Smooth muscle cell (in vitro differentiated cells): ENCODE results near the gene SERPIND1. TPM values are rescaled to one million over a fixed set of nuclear protein-coding genes. Genes with fewer than 3 reads are reported as not detected.

ENCODE experiments used
- DNase-seq: peaks from one replicate; lab custom pipeline; 2025; ENCODE audit not compliant: unreplicated experiment; lab: John Stamatoyannopoulos, UW
- H2AFZ ChIP-seq: fragments of 200-600 bp; sonication (generic); 2 replicates; pipeline ENCODE4 v1.6.0; 2016; ENCODE audit warnings: antibody characterized with exemption, low read depth, mild to moderate bottlenecking
- H3F3A ChIP-seq: fragments of 200-600 bp; sonication (generic); 2 replicates; pipeline ENCODE4 v1.6.0; 2017; ENCODE audit warnings: antibody characterized with exemption, low read depth
- H3K27ac ChIP-seq: fragments of 200-600 bp; sonication (generic); 2 replicates; pipeline ENCODE4 v1.5.1; 2016; ENCODE audit warnings: low read depth, mild to moderate bottlenecking
- H3K27me3 ChIP-seq: fragments of 200-600 bp; sonication (generic); 2 replicates; pipeline ENCODE4 v1.6.1; 2016; ENCODE audit warnings: low read depth, mild to moderate bottlenecking
- H3K36me3 ChIP-seq: fragments of 200-600 bp; sonication (generic); 2 replicates; pipeline ENCODE4 v1.5.1; 2016; ENCODE audit warnings: low read depth
- H3K4me1 ChIP-seq: fragments of 200-600 bp; sonication (generic); 2 replicates; pipeline ENCODE4 v1.5.1; 2016; ENCODE audit warnings: low read depth
- H3K4me2 ChIP-seq: fragments of 200-600 bp; sonication (generic); 2 replicates; pipeline ENCODE4 v1.6.0; 2016; ENCODE audit warnings: mild to moderate bottlenecking
- H3K4me3 ChIP-seq: fragments of 200-600 bp; sonication (generic); 2 replicates; pipeline ENCODE4 v1.5.1; 2016; ENCODE audit warnings: mild to moderate bottlenecking
- H3K79me2 ChIP-seq: fragments of 200-600 bp; sonication (generic); 2 replicates; pipeline ENCODE4 v1.6.0; 2016; ENCODE audit warnings: low read depth, mild to moderate bottlenecking
- H3K9ac ChIP-seq: fragments of 200-600 bp; sonication (generic); 2 replicates; pipeline ENCODE4 v1.6.0; 2016; ENCODE audit warnings: low read depth
- H3K9me3 ChIP-seq: fragments of 200-600 bp; sonication (generic); replicated peaks from 2 replicates; pipeline ENCODE4 v1.5.1; 2016; ENCODE audit warnings: low read depth
- H4K20me1 ChIP-seq: fragments of 200-600 bp; sonication (generic); 2 replicates; pipeline ENCODE4 v1.6.0; 2016; ENCODE audit warnings: low read depth
- WGBS: methylation state at CpG from one replicate; pipeline ENCODE4 v1.1.7; 2016; ENCODE audit warnings: low lambda C conversion rate; 5-methylcytosine and 5-hydroxymethylcytosine counted together
- polyA plus RNA-seq: library from polyadenylated mRNA; unstranded; fragments of >200 nt; fragmentation: Nextera tagmentation; extraction: Ambion mirVana; gene quantifications from 2 replicates; pipeline ENCODE4 v1.2.1, GENCODE V29; 2016
- total RNA-seq: library from RNA; depleted of rRNA; stranded (reverse); fragments of >200 nt; gene quantifications from 2 replicates; pipeline ENCODE4 v1.2.3, GENCODE V29; 2014
- TF ChIP-seq, protein P1 (sequence below): fragments of 200-600 bp; sonication (generic); IDR thresholded peaks from 2 replicates; pipeline ENCODE4 v1.5.1; 2017; ENCODE audit warnings: borderline replicate concordance, mild to moderate bottlenecking, antibody characterized with exemption; ENCODE audit not compliant: insufficient read depth, poor library complexity, severe bottlenecking

The SERPIND1 gene
- total and polyA plus RNA-seq, 2 experiments from 2014 or later = 0.10 TPM; not detected in 1

DNA sequence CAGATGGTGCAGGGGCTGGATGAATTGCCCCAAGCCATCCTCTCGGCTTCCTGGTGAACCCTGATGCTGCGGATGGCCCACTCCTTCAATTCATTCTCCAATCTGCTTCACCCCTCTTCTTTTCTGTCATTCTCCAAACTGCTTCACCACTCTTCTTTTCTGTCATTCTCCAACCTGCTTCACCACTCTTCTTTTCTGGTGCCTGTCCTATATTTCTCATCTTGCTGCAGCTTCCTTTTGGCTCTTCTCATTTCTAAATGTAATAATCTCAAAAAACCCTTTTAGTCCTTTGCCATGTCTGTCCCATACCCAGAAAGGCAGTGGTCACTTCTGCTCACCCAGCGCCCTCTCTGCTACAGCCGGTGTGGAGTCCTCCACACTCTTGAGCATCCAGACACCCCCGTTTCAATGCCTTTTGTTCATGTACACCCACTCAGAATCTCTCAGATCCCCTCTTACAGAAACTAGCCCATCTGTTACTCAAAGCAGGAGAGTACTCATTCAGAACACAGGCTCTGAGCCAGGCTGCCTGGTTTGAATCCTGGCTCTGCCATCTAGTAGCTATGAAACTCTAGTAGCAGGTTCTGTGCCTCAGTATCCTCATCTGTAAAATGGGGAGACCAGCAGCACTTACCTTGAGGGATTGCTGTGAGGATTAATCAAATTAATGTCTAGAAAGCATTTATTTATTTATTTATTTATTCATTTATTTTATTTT, 14.9 kb downstream of the SERPIND1 start:
- H4K20me1 ChIP-seq = no peaks in the 10 kb centered on the region
- no peak for DNase-seq
- H3K27me3 ChIP-seq = no peaks in the 10 kb centered on the region
- H3K4me3 ChIP-seq = no peak overlapping the region
- H3K79me2 ChIP-seq = no peaks in the 10 kb centered on the region
- H3K9ac ChIP-seq = no peak overlapping the region
- 98% methylated on average over 5 of the region's 5 CpGs for WGBS
- no peaks in the 10 kb centered on the region for H3F3A ChIP-seq
- no peaks in the 10 kb centered on the region for H3K4me1 ChIP-seq
- H3K4me2 ChIP-seq = no peak overlapping the region
- H2AFZ ChIP-seq = no peak overlapping the region
- TF ChIP-seq, protein P1, sequence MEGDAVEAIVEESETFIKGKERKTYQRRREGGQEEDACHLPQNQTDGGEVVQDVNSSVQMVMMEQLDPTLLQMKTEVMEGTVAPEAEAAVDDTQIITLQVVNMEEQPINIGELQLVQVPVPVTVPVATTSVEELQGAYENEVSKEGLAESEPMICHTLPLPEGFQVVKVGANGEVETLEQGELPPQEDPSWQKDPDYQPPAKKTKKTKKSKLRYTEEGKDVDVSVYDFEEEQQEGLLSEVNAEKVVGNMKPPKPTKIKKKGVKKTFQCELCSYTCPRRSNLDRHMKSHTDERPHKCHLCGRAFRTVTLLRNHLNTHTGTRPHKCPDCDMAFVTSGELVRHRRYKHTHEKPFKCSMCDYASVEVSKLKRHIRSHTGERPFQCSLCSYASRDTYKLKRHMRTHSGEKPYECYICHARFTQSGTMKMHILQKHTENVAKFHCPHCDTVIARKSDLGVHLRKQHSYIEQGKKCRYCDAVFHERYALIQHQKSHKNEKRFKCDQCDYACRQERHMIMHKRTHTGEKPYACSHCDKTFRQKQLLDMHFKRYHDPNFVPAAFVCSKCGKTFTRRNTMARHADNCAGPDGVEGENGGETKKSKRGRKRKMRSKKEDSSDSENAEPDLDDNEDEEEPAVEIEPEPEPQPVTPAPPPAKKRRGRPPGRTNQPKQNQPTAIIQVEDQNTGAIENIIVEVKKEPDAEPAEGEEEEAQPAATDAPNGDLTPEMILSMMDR = no peak
- H3K27ac ChIP-seq = no peak overlapping the region
- no peaks in the 10 kb centered on the region for H3K36me3 ChIP-seq
- H3K9me3 ChIP-seq = no peaks in the 10 kb centered on the region

DNA sequence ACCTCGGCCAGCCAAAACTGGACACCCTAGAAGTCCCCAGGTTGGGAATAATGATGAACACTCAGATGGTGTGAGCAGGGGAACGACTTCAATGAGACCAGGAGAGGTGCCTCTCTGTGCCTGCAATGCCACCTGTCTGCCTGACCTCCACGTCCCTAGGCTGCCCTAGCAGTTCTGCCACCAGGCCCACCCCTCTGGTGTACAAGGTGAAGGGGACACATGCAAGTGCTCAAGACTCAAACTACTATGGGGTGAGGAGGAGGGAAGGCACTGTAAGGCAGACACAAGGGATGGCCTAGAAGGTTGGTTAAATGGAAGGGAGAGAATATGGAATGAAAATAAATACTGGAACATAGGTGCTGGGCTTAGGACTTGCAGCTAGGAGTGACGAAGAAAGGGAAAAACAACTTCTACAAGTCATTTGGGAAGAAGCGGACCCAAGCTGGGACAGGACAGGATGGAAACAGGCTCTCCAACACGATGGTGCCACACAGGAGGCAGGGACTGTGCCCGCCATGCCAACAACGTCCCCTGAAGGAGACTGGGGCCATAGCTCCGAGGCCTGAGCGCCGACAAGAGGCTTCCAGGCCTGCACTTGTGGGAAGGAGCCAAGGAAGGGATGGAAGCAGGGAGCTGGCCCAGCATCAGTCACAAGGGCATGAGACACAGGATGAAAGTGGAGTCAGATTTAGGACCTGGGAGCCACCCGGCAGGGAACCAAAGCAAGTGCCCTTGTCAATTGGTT, 18.5 kb downstream of the SERPIND1 start:
- no peaks in the 10 kb centered on the region for H3K79me2 ChIP-seq
- H3K36me3 ChIP-seq = no peaks in the 10 kb centered on the region
- H3F3A ChIP-seq = no peaks in the 10 kb centered on the region
- no peak overlapping the region for H3K4me3 ChIP-seq
- no peaks in the 10 kb centered on the region for H3K27me3 ChIP-seq
- DNase-seq = no peak
- no peak overlapping the region for H2AFZ ChIP-seq
- 99% methylated on average over 12 of the region's 12 CpGs for WGBS
- no peaks in the 10 kb centered on the region for H3K9me3 ChIP-seq
- H3K4me2 ChIP-seq = no peak overlapping the region
- no peaks in the 10 kb centered on the region for H4K20me1 ChIP-seq
- H3K27ac ChIP-seq = no peak overlapping the region
- TF ChIP-seq, protein P1 = no peak
- no peak overlapping the region for H3K9ac ChIP-seq
- H3K4me1 ChIP-seq = no peaks in the 10 kb centered on the region

DNA sequence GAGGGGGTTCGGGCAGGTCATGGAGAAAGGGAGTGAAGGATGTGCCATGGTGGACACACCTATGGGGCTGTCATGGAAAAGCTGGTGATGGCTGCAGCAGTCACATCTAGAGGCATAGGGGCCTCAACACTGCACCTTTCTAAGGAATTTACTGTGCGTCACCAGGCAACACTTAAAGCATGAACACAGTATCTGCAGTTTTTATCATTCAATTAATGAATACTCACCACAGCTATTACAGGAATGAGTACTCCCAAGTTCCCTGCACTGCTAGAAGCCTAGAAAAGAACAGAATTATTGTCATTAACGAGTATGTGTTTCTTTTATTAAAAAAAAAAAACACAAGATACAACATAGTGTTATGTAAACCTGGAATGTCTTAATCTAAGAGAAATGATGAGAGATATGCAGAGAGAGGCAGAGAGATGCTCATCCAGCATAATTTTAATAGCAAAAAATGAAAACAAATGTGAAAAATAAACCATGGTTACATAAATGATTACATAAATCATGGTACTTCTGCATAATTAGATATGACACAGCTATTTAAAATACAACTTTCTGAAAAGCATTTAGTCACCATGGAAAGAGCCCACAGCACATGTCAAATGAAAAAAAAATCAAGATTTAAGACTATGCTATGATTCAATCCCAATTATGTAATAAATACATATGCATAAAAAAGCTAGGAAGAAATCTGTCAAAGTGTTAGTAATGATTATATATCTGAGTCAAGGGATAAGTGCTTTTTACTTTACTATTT, 19.2 kb downstream of the SERPIND1 start:
- H3K79me2 ChIP-seq = no peaks in the 10 kb centered on the region
- H3K9me3 ChIP-seq = no peaks in the 10 kb centered on the region
- no peaks in the 10 kb centered on the region for H3F3A ChIP-seq
- TF ChIP-seq, protein P1 = no peak
- WGBS = 91% methylated on average over 3 of the region's 3 CpGs
- H3K27me3 ChIP-seq = no peaks in the 10 kb centered on the region
- H3K4me2 ChIP-seq = no peak overlapping the region
- H3K36me3 ChIP-seq = no peaks in the 10 kb centered on the region
- no peak overlapping the region for H3K9ac ChIP-seq
- DNase-seq = no peak
- H2AFZ ChIP-seq = no peak overlapping the region
- no peak overlapping the region for H3K4me3 ChIP-seq
- no peaks in the 10 kb centered on the region for H3K4me1 ChIP-seq
- H3K27ac ChIP-seq = no peak overlapping the region
- no peaks in the 10 kb centered on the region for H4K20me1 ChIP-seq
